ENCODE measurements around the gene PPP6R1. TPM values are rescaled to one million over a fixed set of nuclear protein-coding genes. Genes with fewer than 3 reads are reported as not detected.

PPP6R1 gene
- total and polyA plus RNA-seq, 8 donors: 19.5 to 112 (median 50.8) TPM

DNA sequence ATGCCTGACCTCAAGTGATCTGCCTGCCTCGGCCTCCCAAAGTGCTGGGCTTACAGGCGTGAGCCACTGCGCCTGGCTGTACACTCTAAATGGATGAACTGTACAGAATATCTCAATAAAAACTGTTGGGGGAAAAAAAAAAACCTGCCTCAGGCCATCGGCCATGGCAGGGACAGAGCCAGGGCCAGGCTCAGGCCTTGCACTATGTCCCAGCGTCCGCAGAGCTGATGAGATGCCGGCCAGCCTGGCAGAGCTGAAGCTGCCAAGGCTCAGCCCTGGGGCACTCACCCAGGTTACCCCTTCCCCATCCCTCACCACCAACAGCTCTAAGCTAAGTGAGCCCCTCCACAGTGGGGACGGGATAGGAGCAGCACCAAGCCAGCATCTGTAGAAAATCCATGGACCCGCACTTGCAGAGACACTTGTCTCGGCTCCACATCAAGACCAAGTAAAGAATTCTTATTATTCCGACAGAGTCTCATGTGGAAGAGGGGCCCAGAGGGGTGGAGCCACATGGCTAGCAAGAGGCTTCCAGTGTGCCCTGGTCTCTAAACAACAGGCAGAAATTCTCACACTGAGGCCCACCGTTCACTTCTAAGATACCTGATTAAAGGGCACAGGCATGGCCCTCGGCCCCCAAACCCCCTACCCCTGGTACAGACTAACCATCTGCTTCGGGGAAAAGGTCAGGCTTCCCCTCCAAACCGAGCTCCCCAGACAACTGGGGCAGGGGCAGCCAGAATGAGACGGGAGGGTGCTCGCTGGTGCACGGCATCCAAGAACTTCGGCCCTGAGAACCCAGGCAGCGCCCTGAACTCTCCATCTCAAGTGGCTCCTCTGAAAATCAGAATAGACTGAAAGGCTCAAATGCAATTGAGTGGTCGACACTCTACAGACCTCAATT, 5.8 kb downstream of the PPP6R1 start:
- TF ChIP-seq EP300 (IDR thresholded peaks at IDR 0.05): no peak
- TF ChIP-seq POLR2AphosphoS5 (IDR thresholded peaks at IDR 0.05): no peak
- TF ChIP-seq, protein P1, sequence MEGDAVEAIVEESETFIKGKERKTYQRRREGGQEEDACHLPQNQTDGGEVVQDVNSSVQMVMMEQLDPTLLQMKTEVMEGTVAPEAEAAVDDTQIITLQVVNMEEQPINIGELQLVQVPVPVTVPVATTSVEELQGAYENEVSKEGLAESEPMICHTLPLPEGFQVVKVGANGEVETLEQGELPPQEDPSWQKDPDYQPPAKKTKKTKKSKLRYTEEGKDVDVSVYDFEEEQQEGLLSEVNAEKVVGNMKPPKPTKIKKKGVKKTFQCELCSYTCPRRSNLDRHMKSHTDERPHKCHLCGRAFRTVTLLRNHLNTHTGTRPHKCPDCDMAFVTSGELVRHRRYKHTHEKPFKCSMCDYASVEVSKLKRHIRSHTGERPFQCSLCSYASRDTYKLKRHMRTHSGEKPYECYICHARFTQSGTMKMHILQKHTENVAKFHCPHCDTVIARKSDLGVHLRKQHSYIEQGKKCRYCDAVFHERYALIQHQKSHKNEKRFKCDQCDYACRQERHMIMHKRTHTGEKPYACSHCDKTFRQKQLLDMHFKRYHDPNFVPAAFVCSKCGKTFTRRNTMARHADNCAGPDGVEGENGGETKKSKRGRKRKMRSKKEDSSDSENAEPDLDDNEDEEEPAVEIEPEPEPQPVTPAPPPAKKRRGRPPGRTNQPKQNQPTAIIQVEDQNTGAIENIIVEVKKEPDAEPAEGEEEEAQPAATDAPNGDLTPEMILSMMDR (IDR thresholded peaks at IDR 0.05): no peak
- TF ChIP-seq POLR2A (IDR thresholded peaks at IDR 0.05): no peak
- H3K27ac ChIP-seq: peak overlapping the region in 4 of 5 donors; percentile 21 to 93 (median 83)
- H3K4me1 ChIP-seq: peaks cover 70 to 99% (median 97%) of the 10 kb centered on the region in 4 donors
- WGBS, 5 donors: 78 to 83% (median 81%) methylated on average over 18 to 21 of the region's 21 CpGs
- intact Hi-C loops (cut with DNase I; ENCODE audit: low total_unique reads): no loop called here
- peaks cover 0 to 17% (median 11%) of the 10 kb centered on the region in 4 donors for H3K36me3 ChIP-seq
- DNase-seq: no peak
- H3K9me3 ChIP-seq: no peaks in the 10 kb centered on the region
- H3K27me3 ChIP-seq: no peaks in the 10 kb centered on the region
- H3K4me3 ChIP-seq: peak overlapping the region in 1 of 4 donors; percentile 90

DNA sequence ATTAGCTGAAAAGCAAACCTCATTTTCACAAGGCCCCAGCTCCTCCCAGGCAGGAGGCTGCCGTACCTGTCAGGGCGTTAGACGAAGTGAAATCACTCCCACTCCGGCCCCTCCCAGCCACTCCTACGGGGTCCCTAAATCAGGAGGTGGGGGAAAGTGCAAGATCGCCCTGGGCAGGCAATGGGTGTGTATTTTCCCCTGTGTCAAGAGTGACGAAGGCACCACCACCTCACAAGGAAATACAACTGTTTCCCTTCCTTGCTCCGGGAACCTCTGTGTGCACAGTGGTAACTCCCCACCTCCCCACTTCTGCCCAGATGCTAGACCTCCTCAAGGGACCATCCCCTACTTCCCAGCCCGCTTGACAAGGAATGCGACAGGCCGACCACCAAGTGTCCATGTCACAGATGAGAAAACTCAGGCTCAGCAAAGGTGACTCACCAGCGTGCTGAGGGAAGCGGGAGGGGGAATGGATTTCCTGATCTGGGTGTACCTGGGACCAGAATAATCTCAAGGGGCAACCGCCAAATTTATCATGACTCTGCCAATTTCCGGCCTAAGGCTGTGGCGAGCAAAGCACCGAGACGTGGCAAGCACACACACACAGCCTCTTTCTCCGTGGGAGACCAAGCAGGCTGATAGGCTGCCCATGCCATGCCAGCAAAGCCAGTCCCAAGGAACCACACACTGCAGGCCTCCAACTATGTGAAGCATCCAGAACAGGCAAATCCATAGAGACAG, 7.3 kb downstream of the PPP6R1 start:
- intact Hi-C loops (cut with DNase I; ENCODE audit: low total_unique reads): no loop called here
- DNase-seq: peak; percentile 68 to 89
- peaks cover 58 to 96% (median 93%) of the 10 kb centered on the region in 4 donors for H3K4me1 ChIP-seq

DNA sequence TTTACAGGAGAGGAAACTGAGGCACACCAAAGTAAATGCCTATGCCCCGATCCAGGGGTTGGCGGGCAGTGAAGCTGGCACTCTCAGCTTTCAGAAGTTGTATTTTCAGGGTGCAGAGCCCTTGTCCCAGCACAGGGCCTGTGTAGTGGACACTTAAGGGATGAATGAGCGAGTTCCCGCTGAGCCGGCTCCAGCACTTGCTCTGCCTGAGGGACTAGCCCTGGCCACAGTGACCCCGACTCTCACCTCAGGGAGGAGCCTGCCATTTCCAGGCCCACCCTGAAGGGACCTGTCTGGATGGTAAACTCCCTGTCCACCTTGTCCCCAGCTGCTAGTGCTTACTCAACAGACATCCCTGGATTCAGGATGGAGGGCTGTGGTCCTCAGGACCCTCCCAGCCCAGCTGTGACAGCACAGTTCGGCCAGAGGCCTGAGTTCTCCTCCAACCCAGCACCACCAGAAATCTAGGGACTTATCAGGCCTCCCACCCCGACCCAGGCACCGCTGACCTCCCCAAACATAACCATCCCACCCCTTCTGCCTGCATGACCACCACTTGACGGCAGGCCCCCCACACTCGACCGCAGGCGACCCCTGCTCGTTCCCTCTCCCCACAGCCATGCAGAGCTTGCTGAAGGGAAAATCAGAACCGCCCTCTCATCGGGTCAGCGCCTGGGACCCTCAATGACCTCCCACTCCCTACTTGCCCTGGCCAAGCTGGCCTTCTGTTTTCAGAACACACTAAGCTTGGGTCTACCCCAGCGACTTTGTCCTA, 8.4 kb downstream of the PPP6R1 start:
- intact Hi-C loops (cut with DNase I; ENCODE audit: low total_unique reads): no loop called here
- WGBS, 5 donors: 87 to 94% (median 90%) methylated on average over 18 of the region's 18 CpGs
- Histone ChIP-seq H3K27me3 (no peaks in the 10 kb centered on the region), H3K4me3 (no peak overlapping the region), H3K27ac (peak overlapping the region; percentile 59 to 93 (median 63)), H3K4me1 (peaks cover 48 to 85% (median 83%) of the 10 kb centered on the region in 4 donors), H3K9me3 (no peaks in the 10 kb centered on the region), H3K36me3 (peaks cover 15 to 36% (median 30%) of the 10 kb centered on the region in 4 donors)
- TF ChIP-seq POLR2AphosphoS5 (IDR thresholded peaks at IDR 0.05) (no peak), POLR2A (IDR thresholded peaks at IDR 0.05) (no peak), EP300 (IDR thresholded peaks at IDR 0.05) (no peak)
- TF ChIP-seq, protein P1 (IDR thresholded peaks at IDR 0.05): no peak
- no peak for DNase-seq

More for the DNA sequence above, 7.3 kb downstream of the PPP6R1 start:
- no peaks in the 10 kb centered on the region for H3K27me3 ChIP-seq
- 17 to 45% (median 37%) methylated on average over 13 to 19 of the region's 19 CpGs for WGBS, 5 donors
- peak overlapping the region in 1 of 4 donors; percentile 16 for H3K4me3 ChIP-seq
- no peaks in the 10 kb centered on the region for H3K9me3 ChIP-seq
- peak overlapping the region; percentile 59 to 93 (median 63) for H3K27ac ChIP-seq
- no peak for TF ChIP-seq EP300 (IDR thresholded peaks at IDR 0.05)
- peak in 2 of 3 donors; percentile 4 to 47 for TF ChIP-seq POLR2AphosphoS5 (IDR thresholded peaks at IDR 0.05)
- H3K36me3 ChIP-seq: peaks cover 4 to 26% (median 20%) of the 10 kb centered on the region in 4 donors

DNA sequence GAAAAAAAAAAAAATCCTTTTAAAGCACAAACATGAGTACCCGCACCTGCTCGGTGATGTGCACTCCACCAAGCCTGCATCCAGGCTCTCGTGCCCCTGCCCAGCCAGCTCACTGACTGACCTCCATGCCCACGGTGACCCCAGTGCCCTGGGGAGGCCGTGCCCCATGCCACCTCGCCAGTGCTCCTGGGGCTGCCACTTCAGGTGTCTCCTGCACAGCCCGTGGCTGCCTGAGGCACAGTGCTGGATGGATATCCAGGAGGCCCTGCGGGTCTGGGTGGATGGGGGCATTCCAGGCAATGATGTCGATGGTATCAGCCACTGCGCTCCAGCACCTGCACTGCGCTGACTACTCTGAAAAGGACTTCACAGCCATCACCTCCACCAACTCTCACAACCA, 9.0 kb downstream of the PPP6R1 start:
- TF ChIP-seq EP300 (IDR thresholded peaks at IDR 0.05) (no peak), POLR2AphosphoS5 (IDR thresholded peaks at IDR 0.05) (no peak), POLR2A (IDR thresholded peaks at IDR 0.05) (no peak)
- TF ChIP-seq, protein P1 (IDR thresholded peaks at IDR 0.05): no peak
- no peaks in the 10 kb centered on the region for H3K9me3 ChIP-seq
- intact Hi-C loops (cut with DNase I; ENCODE audit: low total_unique reads): no loop called here
- H3K27ac ChIP-seq: peak overlapping the region in 1 of 5 donors; percentile 93
- H3K4me1 ChIP-seq: peaks cover 43 to 79% (median 77%) of the 10 kb centered on the region in 4 donors
- H3K4me3 ChIP-seq: no peak overlapping the region
- no peaks in the 10 kb centered on the region for H3K27me3 ChIP-seq
- H3K36me3 ChIP-seq: peaks cover 21 to 42% (median 36%) of the 10 kb centered on the region in 4 donors
- 91 to 95% (median 91%) methylated on average over 7 to 11 of the region's 11 CpGs for WGBS, 5 donors
- no peak for DNase-seq

Data from stomach (tissue), 9 donors.